GM18502 (cell line): ENCODE measurements around the gene NOC3L.
"Not testable (repeated sequence)": the region's sequence is repeated elsewhere in the genome, so short reads cannot be mapped to it uniquely, and the experiment has no call there.

Experiments used
- ATAC-seq: cut with Tn5 transposase; IDR thresholded peaks from one replicate; pipeline ENCODE4 v1.9.1; 2021; ENCODE audit warnings: mild to moderate bottlenecking; ENCODE audit not compliant: unreplicated experiment, poor library complexity

The NOC3L gene

DNA sequence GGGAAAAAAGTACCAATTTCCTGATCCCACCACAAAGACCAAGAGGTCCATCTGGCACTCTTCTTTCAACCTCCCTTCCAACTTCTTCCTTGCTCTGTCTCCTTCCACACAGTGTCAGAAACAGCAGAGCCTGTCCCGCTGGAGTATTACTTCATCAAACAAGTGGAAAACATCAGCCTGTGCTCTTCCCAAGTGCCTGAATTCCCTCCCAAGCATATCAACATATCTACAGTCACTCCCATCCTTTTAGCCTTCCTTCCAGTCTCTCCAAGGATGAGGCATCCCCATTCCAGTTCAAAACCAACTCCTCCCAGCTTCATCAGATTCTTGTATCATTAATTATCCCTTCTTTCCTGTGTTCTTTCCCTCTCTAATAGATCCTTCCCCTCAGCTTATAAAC is 1.7 kb upstream of the NOC3L start:
- ATAC-seq = no peak

DNA sequence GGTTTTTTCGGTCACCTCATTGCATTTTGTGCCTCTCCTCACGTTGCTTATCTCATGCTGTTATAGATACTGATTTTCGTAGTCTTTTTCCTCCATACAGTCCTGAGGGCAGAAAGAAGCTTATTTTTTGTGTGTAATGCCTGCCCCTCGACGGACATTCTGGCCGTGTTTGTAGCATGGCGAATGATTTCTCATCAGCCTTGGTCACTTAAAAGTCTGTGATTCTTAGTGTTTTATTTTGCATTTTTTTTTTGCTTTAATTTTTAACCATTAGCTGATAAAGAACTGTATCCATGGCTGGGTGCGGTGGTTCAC is 469 bp upstream of the NOC3L start:
- ATAC-seq = peak; percentile 25

GRCh38 chr10:94361171-94361794 is 1.5 kb downstream of the NOC3L start:
- ATAC-seq = no peak

- ATAC-seq = no peak
Measured at GRCh38 chr10:94358480-94358879, 4.3 kb downstream of the NOC3L start.

- no peak for ATAC-seq
Measured at GRCh38 chr10:94357193-94357592, 5.5 kb downstream of the NOC3L start.

GRCh38 chr10:94355841-94356240 is 6.9 kb downstream of the NOC3L start:
- ATAC-seq = no peak

GRCh38 chr10:94353336-94353735 is 9.4 kb downstream of the NOC3L start:
- ATAC-seq = no peak

DNA sequence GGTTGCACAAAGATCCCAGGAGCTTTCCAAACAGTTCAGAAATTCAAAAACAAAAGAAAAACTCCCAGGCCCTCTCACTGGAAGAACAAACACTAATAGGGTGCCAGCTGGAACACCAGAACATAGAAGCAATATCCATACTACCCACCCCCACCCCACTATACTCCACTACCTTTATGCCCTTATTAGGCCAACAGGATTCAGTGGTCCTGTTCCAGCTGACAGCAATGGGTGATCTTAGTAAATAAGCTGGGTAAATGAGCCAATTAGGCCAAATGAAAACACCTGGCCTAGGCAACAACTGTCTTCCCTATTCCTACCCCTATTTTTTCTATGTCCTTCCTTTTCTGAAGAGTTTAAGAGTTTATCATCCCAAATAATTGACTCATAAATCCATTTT is 11.7 kb downstream of the NOC3L start:
- no peak for ATAC-seq

- ATAC-seq = not testable (repeated sequence)
Measured at GRCh38 chr10:94350500-94350899, 12.2 kb downstream of the NOC3L start.

DNA sequence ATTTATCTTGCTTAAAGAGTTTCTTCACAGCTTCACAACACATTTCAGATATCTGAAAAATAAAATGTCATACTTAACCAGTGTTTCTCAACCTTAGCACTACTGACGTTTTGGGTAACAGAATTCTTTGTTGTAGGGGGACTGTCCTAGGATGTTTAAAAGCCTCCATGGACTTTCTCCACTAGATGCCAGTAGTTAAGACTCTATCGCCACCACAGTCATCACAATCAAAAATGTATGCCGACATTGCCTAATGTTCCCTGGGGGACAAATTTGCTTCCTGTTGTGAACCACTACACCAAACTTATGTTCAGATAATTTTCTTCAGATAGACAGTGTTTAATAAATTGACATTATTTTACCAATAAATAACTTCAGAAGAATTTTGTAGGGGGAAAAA is 13.4 kb downstream of the NOC3L start:
- no peak for ATAC-seq

DNA sequence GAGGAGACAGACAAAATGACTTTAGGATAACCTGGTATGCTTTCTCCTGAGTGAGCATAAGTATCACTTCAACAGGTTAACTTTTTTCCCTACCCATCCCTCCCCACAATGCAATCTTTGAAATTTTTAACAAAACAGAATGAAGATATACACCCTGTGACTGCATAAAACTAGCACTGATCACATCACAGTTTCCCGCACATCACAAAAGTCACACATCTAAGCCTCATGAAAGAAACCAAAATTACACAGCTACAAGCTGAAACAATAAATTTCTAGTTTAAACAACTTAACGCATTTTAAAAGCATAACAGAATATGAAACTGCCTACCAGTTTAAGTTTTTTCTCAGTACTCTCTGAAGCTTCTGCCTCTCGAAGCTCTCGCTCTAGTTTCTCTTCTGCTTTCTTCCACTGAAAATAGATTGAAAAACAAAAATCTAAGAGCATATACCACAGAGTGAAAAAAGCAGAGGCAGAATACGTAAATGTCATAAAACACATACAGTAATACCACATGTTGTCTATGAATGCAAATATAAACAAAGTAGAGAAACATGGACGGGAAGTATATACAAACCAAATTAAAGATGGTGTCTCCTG is 18.1 kb downstream of the NOC3L start:
- peak; percentile 96 for ATAC-seq

DNA sequence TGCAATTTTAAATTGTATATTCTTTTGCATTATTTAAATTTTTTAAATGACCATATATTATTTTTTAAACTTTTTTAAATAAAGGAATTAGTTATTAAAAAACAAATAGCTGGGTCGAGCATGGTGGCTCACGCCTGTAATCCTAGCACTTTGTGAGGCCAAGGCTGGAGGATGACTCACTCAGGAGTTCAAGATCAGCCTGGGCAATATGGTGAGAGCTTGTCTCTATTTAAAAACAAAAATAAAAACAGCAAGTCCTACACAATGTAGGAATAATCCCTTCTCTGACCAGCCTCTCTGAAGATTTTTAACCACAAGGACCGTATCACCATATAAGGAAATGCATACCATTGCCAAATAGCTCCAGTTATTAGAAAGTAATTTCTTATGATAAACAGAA is 19.6 kb downstream of the NOC3L start:
- ATAC-seq = no peak

- ATAC-seq = no peak
Measured at GRCh38 chr10:94334857-94335256, 27.9 kb downstream of the NOC3L start.

DNA sequence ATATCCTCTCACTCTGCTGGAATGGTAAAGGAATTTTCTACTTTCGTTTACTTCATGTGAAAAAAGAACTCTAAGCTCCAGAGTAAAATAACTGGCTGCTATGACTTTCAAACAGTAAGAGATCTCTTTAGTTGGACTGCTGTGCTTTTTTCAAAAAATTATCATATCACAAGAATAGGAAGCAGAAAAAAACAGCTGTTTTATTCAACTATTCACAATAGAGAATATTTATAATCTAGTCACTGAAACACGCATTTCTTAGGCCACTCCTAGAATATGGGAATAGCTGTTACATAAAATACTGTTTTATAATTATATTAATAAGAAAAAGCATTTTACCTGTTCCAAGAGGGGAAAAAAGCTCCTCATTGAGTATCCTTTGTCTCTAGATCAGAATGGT is 29.7 kb downstream of the NOC3L start:
- no peak for ATAC-seq

DNA sequence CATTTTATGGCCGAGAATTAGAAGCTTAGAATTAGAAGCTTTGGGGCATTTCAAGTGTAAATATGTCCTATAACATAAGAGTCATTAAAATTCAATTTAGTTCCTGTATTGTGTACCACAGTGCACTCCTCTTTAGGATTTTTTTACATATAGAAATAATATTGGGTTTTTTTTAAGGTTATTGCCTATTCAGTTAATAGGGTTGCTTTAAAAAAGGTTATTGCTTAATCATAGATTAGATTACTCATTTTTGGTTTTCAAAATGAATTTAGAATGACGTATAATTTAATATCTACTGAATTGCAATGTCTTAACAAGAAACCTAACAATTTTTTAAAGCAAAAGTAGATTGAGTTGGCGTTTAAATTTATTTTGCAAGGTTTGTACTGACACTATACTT is 34.1 kb downstream of the NOC3L start:
- no peak for ATAC-seq

DNA sequence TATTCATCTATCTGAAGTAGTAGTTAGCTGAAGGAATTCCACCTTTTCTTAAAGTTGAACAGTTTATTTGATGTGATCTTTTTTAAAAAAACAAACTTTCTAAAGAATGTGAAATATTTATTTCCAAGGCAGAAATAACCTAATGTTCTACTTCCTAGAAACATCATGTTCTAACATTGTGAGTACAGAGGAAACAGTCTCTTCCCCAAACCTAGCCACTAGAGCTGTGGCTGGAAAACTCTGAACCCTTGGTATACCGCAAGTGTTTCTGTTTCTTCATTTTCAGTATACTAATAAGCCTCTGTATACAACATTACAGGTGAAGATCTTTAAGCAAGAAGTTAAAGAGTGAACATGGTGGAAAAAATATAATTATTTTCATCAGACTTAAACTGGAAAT is 35.1 kb downstream of the NOC3L start:
- no peak for ATAC-seq

GRCh38 chr10:94324609-94325233 is 38.0 kb downstream of the NOC3L start:
- no peak for ATAC-seq

- no peak for ATAC-seq
Measured at GRCh38 chr10:94320285-94320914, 42.3 kb downstream of the NOC3L start.

DNA sequence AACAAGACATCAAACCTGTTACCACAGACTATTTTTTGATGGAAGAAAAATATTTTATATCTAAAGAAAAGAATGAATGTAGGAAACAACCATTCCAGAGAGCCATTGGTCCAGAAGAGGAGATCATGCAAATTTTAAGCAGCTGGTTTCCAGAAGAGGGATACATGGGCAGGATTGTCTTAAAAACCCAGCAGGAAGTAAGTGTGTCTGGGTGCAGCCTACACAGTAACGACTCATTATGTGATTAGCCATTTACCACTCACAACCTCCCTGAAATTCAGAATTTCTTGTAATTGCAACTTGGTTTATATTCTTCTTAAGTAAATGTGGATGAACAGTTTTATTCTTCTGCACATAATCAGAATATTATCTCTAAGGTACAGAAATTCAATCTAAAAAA is 46.2 kb downstream of the NOC3L start:
- no peak for ATAC-seq

- no peak for ATAC-seq
Measured at GRCh38 chr10:94315975-94316464, 46.7 kb downstream of the NOC3L start.

- ATAC-seq = no peak
Measured at GRCh38 chr10:94315024-94315451, 47.7 kb downstream of the NOC3L start.
